Fibroblast of pulmonary artery (primary cell): ENCODE results near the gene C11orf71.

Source experiments
- DNase-seq: peaks from one replicate; pipeline ENCODE4 v3.0.0-alpha.2; 2010; ENCODE audit warnings: low read depth
- H3K4me3 ChIP-seq: replicated peaks from 2 replicates; pipeline ENCODE4 v1.5.1; 2011; ENCODE audit warnings: low read depth, mild to moderate bottlenecking, control low read depth, low read length, moderate library complexity
- TF ChIP-seq, protein P1 (sequence below): IDR thresholded peaks from 2 replicates; pipeline ENCODE4 v1.5.1; 2011; ENCODE audit warnings: mild to moderate bottlenecking, control low read depth, low read length, inconsistent platforms; ENCODE audit errors: missing control alignments

The C11orf71 gene

DNA sequence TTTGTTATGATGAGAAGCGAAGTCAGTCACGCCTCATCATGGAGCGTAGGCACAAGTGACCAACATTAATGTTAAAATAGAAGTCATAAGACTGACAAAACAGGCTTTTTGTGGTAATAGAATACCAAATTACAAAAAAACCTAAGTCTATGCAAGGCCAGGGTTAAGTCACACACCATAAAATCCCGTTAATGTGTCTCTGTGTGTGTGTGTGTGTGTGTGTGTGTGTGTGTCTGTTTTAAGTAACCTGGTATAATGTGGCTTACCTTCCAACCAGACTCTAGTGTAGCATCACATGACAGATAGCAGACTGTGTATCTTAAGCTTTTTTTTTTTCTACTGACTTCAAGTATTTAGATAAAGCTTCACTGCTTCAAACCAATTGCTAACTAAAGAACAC, 38.0 kb downstream of the C11orf71 start:
- no peak overlapping the region for H3K4me3 ChIP-seq
- no peak for DNase-seq
- TF ChIP-seq, protein P1, sequence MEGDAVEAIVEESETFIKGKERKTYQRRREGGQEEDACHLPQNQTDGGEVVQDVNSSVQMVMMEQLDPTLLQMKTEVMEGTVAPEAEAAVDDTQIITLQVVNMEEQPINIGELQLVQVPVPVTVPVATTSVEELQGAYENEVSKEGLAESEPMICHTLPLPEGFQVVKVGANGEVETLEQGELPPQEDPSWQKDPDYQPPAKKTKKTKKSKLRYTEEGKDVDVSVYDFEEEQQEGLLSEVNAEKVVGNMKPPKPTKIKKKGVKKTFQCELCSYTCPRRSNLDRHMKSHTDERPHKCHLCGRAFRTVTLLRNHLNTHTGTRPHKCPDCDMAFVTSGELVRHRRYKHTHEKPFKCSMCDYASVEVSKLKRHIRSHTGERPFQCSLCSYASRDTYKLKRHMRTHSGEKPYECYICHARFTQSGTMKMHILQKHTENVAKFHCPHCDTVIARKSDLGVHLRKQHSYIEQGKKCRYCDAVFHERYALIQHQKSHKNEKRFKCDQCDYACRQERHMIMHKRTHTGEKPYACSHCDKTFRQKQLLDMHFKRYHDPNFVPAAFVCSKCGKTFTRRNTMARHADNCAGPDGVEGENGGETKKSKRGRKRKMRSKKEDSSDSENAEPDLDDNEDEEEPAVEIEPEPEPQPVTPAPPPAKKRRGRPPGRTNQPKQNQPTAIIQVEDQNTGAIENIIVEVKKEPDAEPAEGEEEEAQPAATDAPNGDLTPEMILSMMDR = no peak

DNA sequence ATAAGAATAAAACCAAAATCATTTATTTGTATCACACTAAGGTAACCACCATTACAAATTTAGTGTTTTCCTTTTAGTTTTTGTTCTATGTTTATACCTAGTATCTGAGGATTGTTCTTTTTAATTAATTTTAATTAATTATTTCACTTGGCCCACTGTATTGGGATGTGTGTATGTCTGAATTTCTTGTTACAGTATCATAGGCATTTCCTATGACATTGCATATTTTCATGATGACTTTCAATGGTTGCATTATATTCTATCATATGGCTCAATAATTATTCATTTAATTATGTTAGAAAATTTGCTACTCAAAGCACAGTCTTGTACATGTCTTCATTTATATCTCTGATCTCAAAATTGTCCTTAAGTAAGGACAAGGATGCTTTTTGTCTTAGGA, 41.0 kb downstream of the C11orf71 start:
- no peak overlapping the region for H3K4me3 ChIP-seq
- peak; percentile 38 for DNase-seq
- TF ChIP-seq, protein P1 = no peak

DNA sequence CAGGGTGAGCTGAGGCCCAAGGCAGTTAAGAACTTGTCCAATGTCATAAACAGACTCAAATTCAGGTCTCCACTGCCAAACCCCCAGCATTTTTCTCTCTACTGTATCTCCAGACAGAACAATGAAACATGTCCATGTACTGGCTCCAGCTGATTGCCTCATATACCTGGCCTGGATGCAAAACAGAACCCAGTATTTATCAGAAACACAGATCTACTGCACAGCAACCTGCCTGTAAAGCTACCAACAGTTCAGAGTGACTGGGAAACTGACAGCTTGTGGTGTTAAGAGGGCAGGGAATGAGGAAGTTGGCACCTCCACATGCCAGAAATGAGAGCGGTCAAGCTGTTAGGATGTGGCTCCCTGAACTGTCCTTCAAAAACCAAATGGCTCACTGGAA, 41.6 kb downstream of the C11orf71 start:
- TF ChIP-seq, protein P1 = no peak

DNA sequence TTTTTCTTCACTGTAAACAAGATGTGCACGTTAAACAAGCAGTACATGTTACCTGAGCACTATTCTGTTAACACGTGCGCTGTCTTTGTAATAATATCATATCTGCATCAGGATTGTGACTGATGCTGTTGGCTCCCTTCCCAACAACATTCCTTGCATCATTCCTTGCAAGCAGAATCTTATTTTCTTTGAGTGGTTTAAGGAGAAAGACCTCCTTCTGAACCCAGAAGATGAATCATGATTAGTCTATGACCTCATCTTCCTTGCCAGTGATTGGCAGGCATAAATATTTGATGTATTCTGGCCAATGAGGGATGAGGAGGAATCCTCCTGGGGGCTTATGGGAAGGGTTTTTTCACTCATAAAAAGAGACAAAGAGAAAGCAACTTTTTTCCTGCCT, 46.2 kb downstream of the C11orf71 start:
- no peak overlapping the region for H3K4me3 ChIP-seq
- TF ChIP-seq, protein P1 = no peak
- peak; percentile 87 for DNase-seq

More for the DNA sequence above, 41.6 kb downstream of the C11orf71 start:
- DNase-seq = peak; percentile 56
- no peak overlapping the region for H3K4me3 ChIP-seq

DNA sequence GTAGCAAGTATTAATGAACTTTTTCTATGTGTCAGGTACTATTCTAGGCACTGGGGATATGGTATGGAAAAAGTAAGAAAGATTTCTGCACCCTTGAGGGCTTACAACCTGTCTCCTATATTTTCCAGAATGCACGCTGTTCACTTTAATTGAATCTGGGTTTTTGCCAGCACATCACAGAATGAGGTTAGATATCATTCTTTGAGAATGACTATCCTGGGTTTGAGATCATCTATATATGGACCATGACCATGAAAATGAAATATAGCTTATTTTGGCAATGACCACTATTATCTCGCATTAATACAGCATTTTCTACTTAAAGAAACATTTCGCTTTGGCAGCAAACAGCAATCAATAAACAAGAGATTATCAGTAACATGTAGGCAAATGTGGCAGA, 46.9 kb downstream of the C11orf71 start:
- TF ChIP-seq, protein P1 = no peak
- no peak for DNase-seq
- no peak overlapping the region for H3K4me3 ChIP-seq

DNA sequence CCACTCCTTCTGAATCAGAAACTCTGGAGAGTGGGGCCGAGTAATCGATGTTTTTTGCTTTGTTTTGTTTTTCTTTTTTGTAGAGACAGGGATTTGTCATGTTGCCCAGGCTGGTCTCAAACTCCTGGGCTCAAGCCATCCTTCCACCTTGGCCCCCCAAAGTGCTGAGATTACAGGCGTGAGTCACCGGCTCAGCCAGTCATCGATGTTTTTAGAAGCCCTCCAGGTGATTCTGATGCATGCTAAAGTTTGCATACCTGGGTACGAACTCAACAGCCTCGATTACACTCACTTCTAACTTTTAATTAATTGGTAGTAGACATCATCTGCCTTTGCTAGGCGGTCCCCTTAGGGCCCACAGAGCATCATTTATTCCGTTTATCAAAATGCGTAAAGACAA, 50.3 kb downstream of the C11orf71 start:
- H3K4me3 ChIP-seq = no peak overlapping the region
- DNase-seq = no peak
- TF ChIP-seq, protein P1 = no peak
